HG02642 (cell line): ENCODE results near the gene IFITM1.

ENCODE experiments used
- ATAC-seq: cut with Tn5 transposase; IDR thresholded peaks from one replicate; pipeline ENCODE4 v1.9.1; 2021; ENCODE audit warnings: mild to moderate bottlenecking; ENCODE audit not compliant: unreplicated experiment, poor library complexity

IFITM1 gene

GRCh38 chr11:313787-314553 lies at the start of gene IFITM1:
Gene IFITM1 (plus strand): TSS chr11:314040. CDS start chr11:314171, 131 bp downstream.
- ATAC-seq = peak; percentile 22

- no peak for ATAC-seq
Observed at GRCh38 chr11:266676-267439, 47.0 kb upstream of the IFITM1 start.

GRCh38 chr11:267491-267994 lies 46.3 kb upstream of the IFITM1 start:
- no peak for ATAC-seq

GRCh38 chr11:268716-269145 lies 45.1 kb upstream of the IFITM1 start:
- peak; percentile 53 for ATAC-seq

GRCh38 chr11:269146-269890 lies 44.5 kb upstream of the IFITM1 start:
- ATAC-seq = peak; percentile 74

GRCh38 chr11:270451-271318 lies 43.2 kb upstream of the IFITM1 start:
- ATAC-seq = no peak

GRCh38 chr11:271319-271715 lies 42.5 kb upstream of the IFITM1 start:
- ATAC-seq = no peak

- ATAC-seq = no peak
Observed at GRCh38 chr11:272195-272930, 41.5 kb upstream of the IFITM1 start.

GRCh38 chr11:272931-273198 lies 41.0 kb upstream of the IFITM1 start:
- ATAC-seq = no peak

- ATAC-seq = no peak
Observed at GRCh38 chr11:276219-276618, 37.6 kb upstream of the IFITM1 start.

GRCh38 chr11:278001-278951 lies 35.6 kb upstream of the IFITM1 start, which contains the start of gene NLRP6:
Gene NLRP6 (plus strand): TSS chr11:278407. CDS start chr11:278570, 163 bp downstream.
- no peak for ATAC-seq

GRCh38 chr11:279040-279965 lies 34.5 kb upstream of the IFITM1 start:
- no peak for ATAC-seq

GRCh38 chr11:279966-280705 lies 33.7 kb upstream of the IFITM1 start:
- ATAC-seq = no peak

- no peak for ATAC-seq
Observed at GRCh38 chr11:280706-281485, 32.9 kb upstream of the IFITM1 start.

GRCh38 chr11:281486-282161 lies 32.2 kb upstream of the IFITM1 start:
- ATAC-seq = no peak
